ENCODE results near the gene B3GAT1. TPM values are rescaled to one million over a fixed set of nuclear protein-coding genes. Genes with fewer than 3 reads are reported as not detected.

Gene B3GAT1
- total RNA-seq, 4 donors from 2014 or later, result 0.26 to 0.93 (median 0.36) TPM

DNA sequence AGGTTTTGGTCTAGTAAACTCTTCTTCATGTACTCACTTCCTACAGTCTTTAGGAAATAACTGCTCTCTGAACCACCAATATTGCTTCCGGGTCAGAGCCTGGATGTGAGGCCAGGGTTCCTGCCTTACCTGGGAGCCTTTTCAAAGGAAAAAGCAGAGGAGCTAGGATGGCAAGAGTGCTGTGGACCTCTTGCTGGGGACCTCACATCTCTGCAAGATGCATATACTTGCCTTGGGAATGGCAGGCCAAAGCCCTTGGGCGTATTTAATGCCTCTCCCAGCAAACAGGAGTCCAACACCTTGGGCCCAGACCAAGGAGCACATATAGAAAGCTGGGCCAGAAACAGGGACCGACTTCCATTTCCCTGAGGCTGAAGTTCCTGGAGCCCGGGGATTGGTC lies 75.0 kb downstream of the B3GAT1 start:
- 96% methylated on average over 4 of the region's 4 CpGs for WGBS
- TF ChIP-seq POLR2A (IDR thresholded peaks at IDR 0.05) (no peak), POLR2AphosphoS5 (IDR thresholded peaks at IDR 0.05) (no peak), EP300 (IDR thresholded peaks at IDR 0.05) (no peak)
- TF ChIP-seq, protein P1, sequence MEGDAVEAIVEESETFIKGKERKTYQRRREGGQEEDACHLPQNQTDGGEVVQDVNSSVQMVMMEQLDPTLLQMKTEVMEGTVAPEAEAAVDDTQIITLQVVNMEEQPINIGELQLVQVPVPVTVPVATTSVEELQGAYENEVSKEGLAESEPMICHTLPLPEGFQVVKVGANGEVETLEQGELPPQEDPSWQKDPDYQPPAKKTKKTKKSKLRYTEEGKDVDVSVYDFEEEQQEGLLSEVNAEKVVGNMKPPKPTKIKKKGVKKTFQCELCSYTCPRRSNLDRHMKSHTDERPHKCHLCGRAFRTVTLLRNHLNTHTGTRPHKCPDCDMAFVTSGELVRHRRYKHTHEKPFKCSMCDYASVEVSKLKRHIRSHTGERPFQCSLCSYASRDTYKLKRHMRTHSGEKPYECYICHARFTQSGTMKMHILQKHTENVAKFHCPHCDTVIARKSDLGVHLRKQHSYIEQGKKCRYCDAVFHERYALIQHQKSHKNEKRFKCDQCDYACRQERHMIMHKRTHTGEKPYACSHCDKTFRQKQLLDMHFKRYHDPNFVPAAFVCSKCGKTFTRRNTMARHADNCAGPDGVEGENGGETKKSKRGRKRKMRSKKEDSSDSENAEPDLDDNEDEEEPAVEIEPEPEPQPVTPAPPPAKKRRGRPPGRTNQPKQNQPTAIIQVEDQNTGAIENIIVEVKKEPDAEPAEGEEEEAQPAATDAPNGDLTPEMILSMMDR (IDR thresholded peaks at IDR 0.05), result no peak
- H3K27me3 ChIP-seq, result no peaks in the 10 kb centered on the region
- no peaks in the 10 kb centered on the region for H3K9me3 ChIP-seq
- no peak overlapping the region for H3K27ac ChIP-seq
- H3K4me3 ChIP-seq, result no peak overlapping the region
- peaks cover 8% of the 10 kb centered on the region for H3K4me1 ChIP-seq
- no peak for DNase-seq (ENCODE audit: low spot score in 2 of 2)
- H3K36me3 ChIP-seq, result no peaks in the 10 kb centered on the region

DNA sequence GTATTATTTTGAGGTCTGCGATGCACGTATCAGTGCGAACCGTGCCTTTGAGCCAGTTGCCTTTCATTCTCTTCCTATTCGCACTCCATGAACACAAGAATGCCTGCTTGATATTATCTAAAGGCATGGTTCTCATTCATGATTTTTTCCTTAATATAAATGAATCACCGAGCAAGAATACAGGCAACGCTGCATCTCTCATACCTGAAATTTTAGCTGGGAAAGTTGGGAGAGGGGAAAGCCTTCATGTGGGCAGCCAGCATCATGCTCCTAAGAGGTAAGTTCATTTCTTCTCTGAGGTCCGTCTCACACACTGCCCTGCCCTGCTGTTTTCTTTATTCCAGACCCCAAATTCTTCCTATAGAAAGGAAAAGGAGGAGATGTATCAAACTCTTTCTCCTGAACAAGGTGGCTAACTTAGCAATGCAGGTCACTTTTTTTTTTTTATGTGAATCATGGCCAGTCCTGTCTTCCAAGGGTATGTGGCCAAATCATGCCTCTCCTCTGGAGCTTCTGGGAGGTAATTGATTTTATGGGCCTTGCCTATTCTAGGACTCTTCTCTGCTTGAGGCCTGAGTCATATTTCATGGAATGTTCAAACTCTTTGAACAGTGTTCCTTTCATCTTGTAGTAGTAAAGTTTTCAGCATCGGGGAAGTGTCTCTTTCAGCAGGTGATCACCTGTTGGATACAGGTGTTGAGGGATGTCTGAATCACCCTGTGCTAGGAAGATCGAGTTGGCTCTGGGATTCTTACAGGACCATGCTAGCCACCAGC lies 77.1 kb downstream of the B3GAT1 start:
- Histone ChIP-seq H3K4me3 (no peak overlapping the region), H3K9me3 (no peaks in the 10 kb centered on the region), H3K36me3 (no peaks in the 10 kb centered on the region), H3K4me1 (peaks cover 22% of the 10 kb centered on the region), H3K27me3 (no peaks in the 10 kb centered on the region), H3K27ac (no peak overlapping the region)
- no peak for DNase-seq (ENCODE audit: low spot score in 2 of 2)
- TF ChIP-seq EP300 (IDR thresholded peaks at IDR 0.05), result no peak
- WGBS, result 87% methylated on average over 10 of the region's 10 CpGs

DNA sequence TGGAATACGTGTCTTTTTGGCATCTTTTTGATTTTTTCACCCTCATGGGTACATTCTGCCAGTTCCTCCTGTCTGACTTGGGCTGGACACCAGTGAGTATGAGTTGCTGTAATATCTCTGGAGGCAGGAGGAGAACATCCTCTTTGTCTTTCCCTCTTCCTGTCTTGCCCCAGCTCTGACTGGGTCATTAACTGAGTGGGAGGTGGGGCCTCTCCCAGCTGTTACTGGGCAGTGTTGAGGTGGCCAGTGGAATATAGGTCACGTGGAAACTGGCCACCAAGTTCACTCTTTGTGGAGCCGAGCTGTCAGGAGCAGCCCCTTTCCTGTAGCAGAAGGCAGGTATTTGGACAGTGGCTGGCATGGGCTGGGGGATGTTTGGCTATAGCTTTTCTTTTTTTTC lies 78.1 kb downstream of the B3GAT1 start:
- no peak for DNase-seq (ENCODE audit: low spot score in 2 of 2)
- H3K36me3 ChIP-seq, result no peaks in the 10 kb centered on the region
- H3K9me3 ChIP-seq, result no peaks in the 10 kb centered on the region
- TF ChIP-seq POLR2A (IDR thresholded peaks at IDR 0.05) (no peak), POLR2AphosphoS5 (IDR thresholded peaks at IDR 0.05) (no peak), EP300 (IDR thresholded peaks at IDR 0.05) (no peak)
- TF ChIP-seq, protein P1 (IDR thresholded peaks at IDR 0.05), result no peak
- 79% methylated on average over 3 of the region's 3 CpGs for WGBS
- no peak overlapping the region for H3K27ac ChIP-seq
- H3K4me3 ChIP-seq, result no peak overlapping the region
- H3K4me1 ChIP-seq, result peaks cover 22% of the 10 kb centered on the region
- no peaks in the 10 kb centered on the region for H3K27me3 ChIP-seq

DNA sequence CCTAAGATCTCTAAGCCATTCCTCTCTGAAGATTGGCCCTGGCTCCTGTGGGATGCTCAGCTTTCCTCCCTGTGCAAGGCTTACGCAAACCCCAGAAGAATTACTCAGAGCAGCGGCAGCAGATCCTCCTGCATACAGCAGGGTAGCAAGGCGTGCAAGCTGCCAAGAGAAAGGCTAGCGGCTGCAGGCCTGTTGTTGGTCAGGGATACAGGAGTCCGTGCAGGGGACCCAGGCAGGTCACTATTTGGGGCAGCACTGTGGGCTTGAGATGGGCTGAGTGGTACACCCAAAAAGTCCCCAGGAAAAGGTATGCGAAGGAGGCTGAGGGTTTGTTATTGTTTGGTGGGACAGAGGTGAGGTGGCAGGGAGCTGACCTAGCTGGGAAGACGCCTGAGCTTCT lies 78.7 kb downstream of the B3GAT1 start:
- Histone ChIP-seq H3K27ac (no peak overlapping the region), H3K27me3 (no peaks in the 10 kb centered on the region), H3K36me3 (no peaks in the 10 kb centered on the region), H3K4me1 (peaks cover 22% of the 10 kb centered on the region), H3K9me3 (no peaks in the 10 kb centered on the region), H3K4me3 (no peak overlapping the region)
- WGBS, result 88% methylated on average over 7 of the region's 7 CpGs
- TF ChIP-seq EP300 (IDR thresholded peaks at IDR 0.05), result no peak
- TF ChIP-seq, protein P1 (IDR thresholded peaks at IDR 0.05), result no peak
- TF ChIP-seq POLR2AphosphoS5 (IDR thresholded peaks at IDR 0.05), result no peak
- TF ChIP-seq POLR2A (IDR thresholded peaks at IDR 0.05), result no peak
- DNase-seq (ENCODE audit: low spot score in 2 of 2), result no peak

DNA sequence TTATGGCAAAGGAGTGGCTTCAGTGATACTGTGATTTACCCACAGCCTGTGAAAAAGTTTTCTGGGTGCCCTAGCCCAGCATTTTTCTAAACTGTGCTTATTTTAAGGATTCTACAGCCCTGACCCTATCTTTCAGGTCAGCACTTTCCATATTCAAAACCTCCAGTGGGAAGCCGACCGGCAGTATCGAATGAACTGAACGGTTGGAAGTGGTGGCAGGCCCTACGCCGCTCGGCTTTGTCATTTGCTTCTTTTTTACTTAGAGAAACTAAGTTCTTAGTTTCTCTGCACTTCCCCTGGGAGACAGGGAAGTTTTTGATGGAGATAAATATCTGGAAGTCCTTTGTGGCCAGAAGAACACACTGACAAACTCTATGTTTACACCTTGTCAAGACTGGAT lies 79.3 kb downstream of the B3GAT1 start:
- H3K27me3 ChIP-seq, result no peaks in the 10 kb centered on the region
- TF ChIP-seq, protein P1 (IDR thresholded peaks at IDR 0.05), result no peak
- TF ChIP-seq POLR2A (IDR thresholded peaks at IDR 0.05), result no peak
- H3K36me3 ChIP-seq, result no peaks in the 10 kb centered on the region
- no peaks in the 10 kb centered on the region for H3K9me3 ChIP-seq
- WGBS, result 72% methylated on average over 7 of the region's 7 CpGs
- H3K4me1 ChIP-seq, result peaks cover 22% of the 10 kb centered on the region
- DNase-seq (ENCODE audit: low spot score in 2 of 2), result no peak
- no peak overlapping the region for H3K27ac ChIP-seq
- H3K4me3 ChIP-seq, result peak overlapping the region; percentile 56
